Neural cell (in vitro differentiated cells): ENCODE data around the gene FAM78B. TPM values are rescaled to one million over a fixed set of nuclear protein-coding genes. Genes with fewer than 3 reads are reported as not detected.

ENCODE experiments used
- H2AFZ ChIP-seq: fragments of 200-600, 300-800 bp; sonication (generic), shearing (Covaris generic); 2 replicates; pipeline ENCODE4 v1.6.0; 2014; ENCODE audit warnings: low read depth, mild to moderate bottlenecking, antibody characterized with exemption, low read length, moderate library complexity
- H3F3A ChIP-seq: fragments of 200-600 bp; shearing (Covaris generic); 2 replicates; pipeline ENCODE4 v1.6.1; 2016; ENCODE audit warnings: mild to moderate bottlenecking, moderate library complexity, mixed read lengths, antibody characterized with exemption, low read length; ENCODE audit not compliant: insufficient read depth, poor library complexity, severe bottlenecking
- H3K27ac ChIP-seq: fragments of 200-600, 300-800 bp; sonication (generic), shearing (Covaris generic); 2 replicates; pipeline ENCODE4 v1.5.1; 2014; ENCODE audit warnings: mild to moderate bottlenecking, low read length, moderate library complexity
- H3K27me3 ChIP-seq: fragments of 300-800, 200-600 bp; sonication (generic), shearing (Covaris generic); 2 replicates; pipeline ENCODE4 v1.6.0; 2014; ENCODE audit warnings: mild to moderate bottlenecking, low read depth, low read length, moderate library complexity; ENCODE audit not compliant: insufficient read depth
- H3K36me3 ChIP-seq: fragments of 300-800, 200-600 bp; sonication (generic), shearing (Covaris generic); 2 replicates; pipeline ENCODE4 v1.5.1; 2014; ENCODE audit warnings: mild to moderate bottlenecking, antibody characterized with exemption, low read length, moderate library complexity; ENCODE audit not compliant: insufficient read depth
- H3K4me2 ChIP-seq: fragments of 300-800, 200-600 bp; sonication (generic), shearing (Covaris generic); 2 replicates; pipeline ENCODE4 v1.6.0; 2014; ENCODE audit warnings: mild to moderate bottlenecking, low read length
- H3K4me3 ChIP-seq: fragments of 300-800, 200-600 bp; sonication (generic), shearing (Covaris generic); 2 replicates; pipeline ENCODE4 v1.5.1; 2014; ENCODE audit warnings: mild to moderate bottlenecking, low read length, moderate library complexity
- H3K79me2 ChIP-seq: fragments of 200-600 bp; shearing (Covaris generic); replicated peaks from 2 replicates; pipeline ENCODE4 v1.6.0; 2014; ENCODE audit warnings: mild to moderate bottlenecking, low read length, moderate library complexity; ENCODE audit not compliant: insufficient read depth
- H3K9ac ChIP-seq: fragments of 300-800, 200-600 bp; sonication (generic), shearing (Covaris generic); 2 replicates; pipeline ENCODE4 v1.6.1; 2016; ENCODE audit warnings: mild to moderate bottlenecking, low read length, mixed read lengths
- H3K9me2 ChIP-seq: fragments of 200-600 bp; shearing (Covaris generic); 2 replicates; pipeline ENCODE4 v1.6.1; 2016; ENCODE audit warnings: mild to moderate bottlenecking, low read length, mixed read lengths; ENCODE audit not compliant: insufficient read depth
- H3K9me3 ChIP-seq: fragments of 200-600, 300-800 bp; sonication (generic), shearing (Covaris generic); 2 replicates; pipeline ENCODE4 v1.6.1; 2016; ENCODE audit warnings: mild to moderate bottlenecking, mixed run types, low read length, moderate library complexity, mixed read lengths
- H4K20me1 ChIP-seq: fragments of 200-600 bp; shearing (Covaris generic); 2 replicates; pipeline ENCODE4 v1.6.1; 2016; ENCODE audit warnings: mild to moderate bottlenecking, mixed run types; ENCODE audit not compliant: insufficient read depth
- CTCF ChIP-seq: fragments of 450-650 bp; IDR thresholded peaks from 2 replicates; pipeline ENCODE4 v1.5.1; 2014; ENCODE audit warnings: antibody characterized with exemption, mild to moderate bottlenecking, moderate library complexity; ENCODE audit not compliant: poor library complexity, severe bottlenecking
- EP300 ChIP-seq: fragments of 450-650 bp; conservative IDR thresholded peaks from 2 replicates; pipeline ENCODE4 v1.6.1; 2014; ENCODE audit warnings: antibody characterized with exemption, mild to moderate bottlenecking, moderate library complexity; ENCODE audit not compliant: poor library complexity, severe bottlenecking
- EZH2 ChIP-seq: fragments of 200-600, 300-800 bp; shearing (Covaris generic), sonication (generic); IDR thresholded peaks from 2 replicates; pipeline ENCODE4 v1.6.1; 2014; ENCODE audit warnings: antibody characterized with exemption, low read length, borderline replicate concordance, mild to moderate bottlenecking; ENCODE audit not compliant: insufficient read depth, poor library complexity, severe bottlenecking
- MXI1 ChIP-seq: fragments of 450-650 bp; conservative IDR thresholded peaks from 2 replicates; pipeline ENCODE4 v1.6.1; 2014; ENCODE audit warnings: antibody characterized with exemption, mild to moderate bottlenecking; ENCODE audit not compliant: poor library complexity, severe bottlenecking
- POLR2AphosphoS5 ChIP-seq: IDR thresholded peaks from 2 replicates; pipeline ENCODE4 v1.6.1; 2012
- RAD21 ChIP-seq: fragments of 450-650 bp; conservative IDR thresholded peaks from 2 replicates; pipeline ENCODE4 v1.6.1; 2014; ENCODE audit warnings: antibody characterized with exemption, mild to moderate bottlenecking, moderate library complexity
- REST ChIP-seq: IDR thresholded peaks from 2 replicates; pipeline ENCODE4 v1.6.1; 2012; ENCODE audit warnings: borderline replicate concordance
- SMC3 ChIP-seq: fragments of 450-650 bp; conservative IDR thresholded peaks from 2 replicates; pipeline ENCODE4 v1.6.1; 2014; ENCODE audit warnings: antibody characterized with exemption, mild to moderate bottlenecking, moderate library complexity; ENCODE audit not compliant: poor library complexity
- TAF1 ChIP-seq: IDR thresholded peaks from 2 replicates; pipeline ENCODE4 v1.6.1; 2012; ENCODE audit warnings: low read depth
- polyA plus RNA-seq: library from polyadenylated mRNA; depleted of rRNA; stranded (reverse); fragments of >200 nt; gene quantifications from 2 replicates; pipeline ENCODE4 v1.2.3, GENCODE V29; 2014

The FAM78B gene
- polyA plus RNA-seq, 1 donor from 2014 or later, result 2.4 TPM

DNA sequence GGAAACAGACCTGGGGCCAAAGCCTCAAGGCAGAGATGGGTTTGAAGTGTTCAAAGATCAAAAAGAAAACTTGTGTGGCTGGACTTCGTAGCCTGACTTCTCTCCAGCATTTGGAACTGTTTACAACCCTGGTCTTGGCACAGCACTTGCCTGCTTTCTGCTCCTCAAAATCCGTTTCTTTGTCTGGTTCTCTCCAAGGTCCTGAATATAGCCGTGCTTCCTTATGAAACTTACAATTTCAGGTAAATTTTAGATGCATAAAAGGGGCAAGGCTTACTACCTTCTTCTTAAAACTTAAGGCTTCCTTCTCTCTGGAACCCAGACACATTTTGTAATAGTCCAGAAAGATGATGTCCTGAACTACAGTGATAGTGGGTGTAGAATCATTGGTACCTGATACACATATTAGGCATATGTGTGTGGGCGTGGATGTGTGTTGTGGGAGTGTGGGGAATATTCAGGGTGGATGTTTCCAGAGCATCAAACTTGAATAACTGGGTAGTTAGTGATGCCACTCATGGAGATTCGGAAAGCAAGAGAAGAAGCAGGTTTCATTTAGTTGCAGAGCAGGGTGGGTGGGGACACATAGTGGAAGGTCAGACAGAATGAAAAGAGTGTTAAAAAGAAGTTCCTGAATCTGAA lies 26.4 kb upstream of the FAM78B start:
- Histone ChIP-seq H3K79me2 (no peaks in the 10 kb centered on the region), H3K4me3 (no peak overlapping the region), H3K36me3 (no peaks in the 10 kb centered on the region), H3K9me3 (no peaks in the 10 kb centered on the region), H3K4me2 (no peak overlapping the region), H4K20me1 (no peaks in the 10 kb centered on the region), H3K9ac (no peak overlapping the region), H3K27me3 (no peaks in the 10 kb centered on the region), H3F3A (no peaks in the 10 kb centered on the region), H2AFZ (no peak overlapping the region), H3K27ac (no peak overlapping the region), H3K9me2 (no peaks in the 10 kb centered on the region)
- TF ChIP-seq RAD21 (no peak), TAF1 (no peak), POLR2AphosphoS5 (no peak), SMC3 (no peak), MXI1 (no peak), EZH2 (no peak), CTCF (no peak), REST (no peak), EP300 (no peak)

DNA sequence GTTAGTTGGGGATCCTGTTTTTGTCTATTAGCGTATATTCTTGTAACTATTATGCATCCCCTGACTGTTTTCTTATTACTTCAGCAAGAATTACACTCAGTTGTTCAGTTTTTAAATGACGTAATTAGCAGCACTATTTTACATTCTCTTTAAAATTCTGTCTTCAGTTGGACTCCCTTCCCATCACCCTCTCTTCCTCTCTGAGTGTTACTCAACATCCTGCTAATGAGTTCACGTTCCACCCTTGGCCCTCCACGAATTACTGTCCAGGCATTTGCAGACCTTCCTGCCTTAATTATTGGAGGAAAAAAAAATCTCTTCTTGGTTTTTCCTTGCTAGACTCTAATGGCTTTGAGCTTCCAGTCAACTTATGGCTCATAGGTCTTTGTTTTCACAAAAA lies 23.6 kb upstream of the FAM78B start:
- Histone ChIP-seq H3K79me2 (no peaks in the 10 kb centered on the region), H3K36me3 (no peaks in the 10 kb centered on the region), H3K4me2 (no peak overlapping the region), H3K27me3 (no peaks in the 10 kb centered on the region), H3K4me3 (no peak overlapping the region), H3K9me3 (no peaks in the 10 kb centered on the region), H2AFZ (no peak overlapping the region), H3K9ac (no peak overlapping the region), H3F3A (no peaks in the 10 kb centered on the region), H3K9me2 (no peaks in the 10 kb centered on the region), H4K20me1 (no peaks in the 10 kb centered on the region), H3K27ac (no peak overlapping the region)
- TF ChIP-seq RAD21 (no peak), SMC3 (no peak), TAF1 (no peak), REST (no peak), MXI1 (no peak), POLR2AphosphoS5 (no peak), EP300 (no peak), EZH2 (no peak), CTCF (no peak)
